CD4-positive, alpha-beta T cell (primary cell): ENCODE results near the gene UNC13C. TPM values are rescaled to one million over a fixed set of nuclear protein-coding genes. Genes with fewer than 3 reads are reported as not detected.

Experiments
- ATAC-seq: fragments of 200-7000 bp; cut with Tn5 transposase; one replicate; pipeline ENCODE4 v1.10.0; 2022; ENCODE audit warnings: mild to moderate bottlenecking; ENCODE audit not compliant: poor library complexity
- CTCF ChIA-PET: fragments of 350-600 bp; sonication (Branson Sonifier 250); formaldehyde crosslinking; loops from one replicate; lab custom pipeline; 2021; ENCODE audit warnings: antibody characterized with exemption, inconsistent platforms; lab: Charles Lee
- POLR2A ChIA-PET: fragments of 350-600 bp; sonication (Branson Sonifier 250); formaldehyde crosslinking; loops from one replicate; lab custom pipeline; 2021; ENCODE audit warnings: antibody characterized with exemption, inconsistent platforms; lab: Charles Lee
- DNase-seq, 14 experiments: peaks; one replicate each; pipeline ENCODE4 v3.0.0-alpha.2; 2013 to 2020; ENCODE audit warnings: mixed read lengths in 2 of 14
- H3K27ac ChIP-seq, 2 donors: one replicate each; pipeline versions ENCODE4 v1.5.1 to v1.7.0; 2013; ENCODE audit warnings: low read length in 2 of 2, low read depth in 1 of 2, mild to moderate bottlenecking in 1 of 2
- H3K27me3 ChIP-seq, 2 experiments: 1 replicate in 1 of 2; 2 replicates in 1 of 2; pipeline versions ENCODE4 v1.6.1 to v1.7.0; 2013; ENCODE audit warnings: low read length in 2 of 2, control low read depth in 1 of 2, mild to moderate bottlenecking in 1 of 2, moderate library complexity in 1 of 2; ENCODE audit not compliant: insufficient read depth in 2 of 2, control insufficient read depth in 1 of 2
- H3K36me3 ChIP-seq: one replicate; pipeline ENCODE4 v1.6.1; 2013; ENCODE audit warnings: low read length, control low read depth; ENCODE audit not compliant: insufficient read depth
- H3K4me1 ChIP-seq: one replicate; pipeline ENCODE4 v1.6.1; 2013; ENCODE audit warnings: low read length, control low read depth; ENCODE audit not compliant: insufficient read depth
- H3K4me3 ChIP-seq: one replicate; pipeline ENCODE4 v1.5.1; 2013; ENCODE audit warnings: mild to moderate bottlenecking, low read length, moderate library complexity
- H3K9me3 ChIP-seq, 2 experiments: 1 replicate in 1 of 2; 2 replicates in 1 of 2; pipeline versions ENCODE4 v1.6.1 to v1.7.0; 2013; ENCODE audit warnings: low read length in 2 of 2, mild to moderate bottlenecking in 2 of 2, control low read depth in 1 of 2, moderate library complexity in 1 of 2; ENCODE audit not compliant: control insufficient read depth in 1 of 2, insufficient read depth in 1 of 2
- H3K27ac Mint-ChIP-seq: one replicate; pipeline ENCODE4 v1.8.0; 2020; ENCODE audit warnings: mixed read lengths
- H3K27me3 Mint-ChIP-seq: one replicate; pipeline ENCODE4 v1.8.0; 2021; ENCODE audit warnings: mixed read lengths
- H3K36me3 Mint-ChIP-seq: one replicate; pipeline ENCODE4 v1.8.0; 2021; ENCODE audit warnings: low read depth, mixed read lengths
- H3K4me1 Mint-ChIP-seq: one replicate; pipeline ENCODE4 v1.8.0; 2021; ENCODE audit warnings: low read depth, mixed read lengths
- H3K4me3 Mint-ChIP-seq: one replicate; pipeline ENCODE4 v1.8.0; 2020; ENCODE audit warnings: mild to moderate bottlenecking, mixed read lengths
- H3K9me3 Mint-ChIP-seq: one replicate; pipeline ENCODE4 v1.8.0; 2020; ENCODE audit warnings: mixed read lengths
- CTCF ChIP-seq: fragments of 200-600 bp; IDR thresholded peaks from one replicate; pipeline ENCODE4 v1.8.0; 2022; ENCODE audit warnings: antibody characterized with exemption, mild to moderate bottlenecking
- intact Hi-C, 2 experiments: fragments of 100-400 bp; cut with DNase I in 1 of 2; cut with micrococcal nuclease in 1 of 2; formaldehyde crosslinking; loops; one replicate each; pipeline versions ENCODE4 v1.15.1 to v1.9.0; 2023 to 2025; cut with DNase I, micrococcal nuclease
- total RNA-seq, 174 experiments: library from RNA in 2 of 174; stranded (reverse) in 2 of 174; gene quantifications; one replicate each; pipeline ENCODE4 v1.2.3 and lab custom pipeline; 2021 to 2026

Gene UNC13C
- total RNA-seq, 2 experiments from 2014 or later = not detected

GRCh38 chr15:54094661-54095060 is 116.4 kb downstream of the UNC13C start:
- no peak for TF ChIP-seq CTCF
- intact Hi-C loops = no loop called here

GRCh38 chr15:54097019-54097418 is 118.8 kb downstream of the UNC13C start:
- intact Hi-C loops = no loop called here
- DNase-seq (no peak), ATAC-seq (no peak)
- Histone ChIP-seq H3K4me3 (no peak overlapping the region), H3K4me1 (no peaks in the 10 kb centered on the region), H3K36me3 (no peaks in the 10 kb centered on the region), H3K27ac (no peak overlapping the region), H3K27me3 (no peaks in the 10 kb centered on the region), H3K9me3 (no peaks in the 10 kb centered on the region)
- no peak for TF ChIP-seq CTCF
- Mint-ChIP-seq H3K9me3 (peaks cover 3% of the 10 kb centered on the region), H3K27me3 (peaks cover 8% of the 10 kb centered on the region), H3K4me1 (no peaks in the 10 kb centered on the region), H3K36me3 (no peaks in the 10 kb centered on the region), H3K27ac (no peak overlapping the region), H3K4me3 (no peak overlapping the region)
- ChIA-PET CTCF (no interaction called here), POLR2A (no interaction called here)

More at GRCh38 chr15:54094661-54095060, 116.4 kb downstream of the UNC13C start:
- no peak for DNase-seq
- Mint-ChIP-seq H3K36me3 (no peaks in the 10 kb centered on the region), H3K27ac (no peak overlapping the region), H3K9me3 (peaks cover 3% of the 10 kb centered on the region), H3K27me3 (peaks cover 8% of the 10 kb centered on the region), H3K4me3 (no peak overlapping the region), H3K4me1 (no peaks in the 10 kb centered on the region)
- H3K36me3 ChIP-seq = no peaks in the 10 kb centered on the region
- ChIA-PET CTCF (no interaction called here), POLR2A (no interaction called here)
- H3K4me3 ChIP-seq = no peak overlapping the region
- no peak for ATAC-seq
- no peak overlapping the region for H3K27ac ChIP-seq
- no peaks in the 10 kb centered on the region for H3K4me1 ChIP-seq
- no peaks in the 10 kb centered on the region for H3K27me3 ChIP-seq
- no peaks in the 10 kb centered on the region for H3K9me3 ChIP-seq

- no peaks in the 10 kb centered on the region for H3K9me3 ChIP-seq
- H3K4me3 ChIP-seq = no peak overlapping the region
- CTCF ChIA-PET = no interaction called here
- no peaks in the 10 kb centered on the region for H3K4me1 Mint-ChIP-seq
- POLR2A ChIA-PET = no interaction called here
- H3K27me3 Mint-ChIP-seq = peaks cover 8% of the 10 kb centered on the region
- no peak for TF ChIP-seq CTCF
- intact Hi-C loops = no loop called here
- no peaks in the 10 kb centered on the region for H3K36me3 ChIP-seq
- H3K27me3 ChIP-seq = no peaks in the 10 kb centered on the region
- peaks cover 3% of the 10 kb centered on the region for H3K9me3 Mint-ChIP-seq
- no peak for DNase-seq
- H3K4me1 ChIP-seq = no peaks in the 10 kb centered on the region
- no peak for ATAC-seq
- no peaks in the 10 kb centered on the region for H3K36me3 Mint-ChIP-seq
- no peak overlapping the region for H3K4me3 Mint-ChIP-seq
- no peak overlapping the region for H3K27ac Mint-ChIP-seq
- no peak overlapping the region for H3K27ac ChIP-seq
These were observed 120.8 kb downstream of the UNC13C start for GRCh38 chr15:54099010-54099409.
